ENCODE data around the gene BFSP2. TPM values are rescaled to one million over a fixed set of nuclear protein-coding genes. Genes with fewer than 3 reads are reported as not detected.

BFSP2 gene
- total RNA-seq, 4 donors from 2014 or later: not detected

Other genes with a start within 250 kb of the BFSP2 start
- 100 to 1,000 TPM; 241 to 376 (median 350) TPM for gene CDV3, start 173.6 kb downstream of the BFSP2 start, total RNA-seq

Data from gastrocnemius medialis (tissue), 4 donors.